Neural progenitor cell (in vitro differentiated cells): ENCODE data around the gene HABP2. TPM values are rescaled to one million over a fixed set of nuclear protein-coding genes. Genes with fewer than 3 reads are reported as not detected.

Experiments
- DNase-seq: peaks from one replicate; pipeline ENCODE4 v3.0.0-alpha.2; 2016; ENCODE audit warnings: low spot score
- H2AFZ ChIP-seq: fragments of 200-600 bp; sonication (generic); replicated peaks from 2 replicates; pipeline ENCODE4 v1.6.1; 2016; ENCODE audit warnings: antibody characterized with exemption
- H3F3A ChIP-seq: fragments of 200-600 bp; sonication (generic); 2 replicates; pipeline ENCODE4 v1.6.1; 2016; ENCODE audit warnings: antibody characterized with exemption, low read depth
- H3K27ac ChIP-seq: fragments of 200-600 bp; sonication (generic); 2 replicates; pipeline ENCODE4 v1.5.1; 2016; ENCODE audit warnings: mild to moderate bottlenecking
- H3K27me3 ChIP-seq: fragments of 200-600 bp; sonication (generic); 2 replicates; pipeline ENCODE4 v1.6.1; 2016; ENCODE audit warnings: mild to moderate bottlenecking, moderate library complexity
- H3K36me3 ChIP-seq: fragments of 200-600 bp; sonication (generic); 2 replicates; pipeline ENCODE4 v1.5.1; 2016
- H3K4me1 ChIP-seq: fragments of 200-600 bp; sonication (generic); 2 replicates; pipeline ENCODE4 v1.6.1; 2016; ENCODE audit warnings: mixed run types
- H3K4me2 ChIP-seq: fragments of 200-600 bp; sonication (generic); 2 replicates; pipeline ENCODE4 v1.6.1; 2016
- H3K4me3 ChIP-seq: fragments of 200-600 bp; sonication (generic); 2 replicates; pipeline ENCODE4 v1.5.1; 2016
- H3K79me2 ChIP-seq: fragments of 200-600 bp; sonication (generic); 2 replicates; pipeline ENCODE4 v1.6.1; 2016; ENCODE audit warnings: low read depth
- H3K9ac ChIP-seq: fragments of 200-600 bp; sonication (generic); 2 replicates; pipeline ENCODE4 v1.6.1; 2016
- H3K9me3 ChIP-seq: fragments of 200-600 bp; sonication (generic); 2 replicates; pipeline ENCODE4 v1.5.1; 2016; ENCODE audit warnings: low read depth
- H4K20me1 ChIP-seq: fragments of 200-600 bp; sonication (generic); 2 replicates; pipeline ENCODE4 v1.6.1; 2016; ENCODE audit warnings: low read depth
- H3K27ac Mint-ChIP-seq: 3 replicates; pipeline ENCODE4 v1.8.0; 2021; ENCODE audit warnings: mixed read lengths
- H3K27me3 Mint-ChIP-seq: 2 replicates; pipeline ENCODE4 v1.8.0; 2022; ENCODE audit warnings: low read depth, mild to moderate bottlenecking, inconsistent platforms, moderate library complexity, mixed read lengths; ENCODE audit not compliant: insufficient read depth
- H3K36me3 Mint-ChIP-seq: 3 replicates; pipeline ENCODE4 v1.8.0; 2021; ENCODE audit warnings: mixed read lengths
- H3K4me1 Mint-ChIP-seq: 3 replicates; pipeline ENCODE4 v1.8.0; 2021; ENCODE audit warnings: mixed read lengths
- H3K4me3 Mint-ChIP-seq: 3 replicates; pipeline ENCODE4 v1.8.0; 2021; ENCODE audit warnings: mild to moderate bottlenecking, moderate library complexity, mixed read lengths
- H3K9me3 Mint-ChIP-seq: 3 replicates; pipeline ENCODE4 v1.8.0; 2020; ENCODE audit warnings: mixed read lengths
- EZH2 ChIP-seq: fragments of 200-600 bp; sonication (generic); IDR thresholded peaks from 2 replicates; pipeline ENCODE4 v1.6.1; 2017; ENCODE audit warnings: antibody characterized with exemption, mild to moderate bottlenecking, moderate library complexity
- EZH2phosphoT487 ChIP-seq: fragments of 200-600 bp; sonication (generic); IDR thresholded peaks from 2 replicates; pipeline ENCODE4 v1.6.1; 2017; ENCODE audit warnings: antibody characterized with exemption
- total RNA-seq: library from RNA; depleted of rRNA; stranded (reverse); fragments of >200 nt; gene quantifications from 2 replicates; pipeline ENCODE4 v1.2.3, GENCODE V29; 2015; ENCODE audit warnings: low replicate concordance
- TF ChIP-seq, protein P1 (sequence below): fragments of 200-600 bp; sonication (generic); IDR thresholded peaks from 2 replicates; pipeline ENCODE4 v1.5.1; 2017; ENCODE audit warnings: antibody characterized with exemption, mild to moderate bottlenecking

HABP2 gene
- total RNA-seq, 1 donor from 2014 or later, result not detected

DNA sequence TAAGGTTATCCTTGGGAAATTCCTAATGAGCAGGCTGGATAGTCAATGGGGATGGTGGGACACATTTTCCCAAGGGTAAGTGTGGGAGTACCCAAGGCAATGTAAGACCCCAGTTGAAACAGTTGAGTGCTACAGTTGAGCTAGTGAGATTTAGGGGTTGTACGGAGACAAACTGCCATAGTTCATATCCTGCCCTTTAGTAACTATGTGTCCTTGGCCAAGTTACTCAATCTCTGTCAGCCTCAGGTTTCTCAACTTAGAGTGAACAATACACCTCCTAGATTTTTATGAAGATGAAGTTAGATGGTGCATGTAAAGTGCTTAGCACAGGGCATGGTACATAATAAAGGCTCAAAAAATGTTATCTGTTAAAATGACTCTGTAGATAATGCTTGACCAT, 20.5 kb downstream of the HABP2 start:
- peaks cover 16% of the 10 kb centered on the region for H3K27me3 Mint-ChIP-seq
- no peaks in the 10 kb centered on the region for H3K9me3 ChIP-seq
- no peak overlapping the region for H3K4me3 Mint-ChIP-seq

DNA sequence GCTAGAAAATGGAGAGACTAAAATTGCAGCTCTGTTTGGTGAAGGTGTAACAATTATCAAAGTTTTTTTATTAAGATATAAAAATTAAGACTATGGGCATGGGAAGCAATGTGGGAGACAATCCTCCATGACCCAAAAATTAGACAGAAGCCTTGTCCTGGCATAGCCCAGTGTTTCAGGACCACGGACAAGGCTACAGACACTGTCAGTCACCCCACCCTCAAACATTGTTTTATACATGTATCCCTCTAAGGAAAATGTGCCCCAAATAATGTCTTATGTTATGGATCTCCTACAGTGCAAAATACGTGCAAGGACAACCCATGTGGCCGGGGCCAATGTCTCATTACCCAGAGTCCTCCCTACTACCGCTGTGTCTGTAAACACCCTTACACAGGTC, 24.0 kb downstream of the HABP2 start:
- no peak overlapping the region for H3K4me3 ChIP-seq
- no peak overlapping the region for H3K4me2 ChIP-seq
- H3K4me3 Mint-ChIP-seq, result no peak overlapping the region
- H3K36me3 Mint-ChIP-seq, result no peaks in the 10 kb centered on the region
- DNase-seq, result peak; percentile 67
- no peaks in the 10 kb centered on the region for H3K9me3 ChIP-seq
- H3K36me3 ChIP-seq, result no peaks in the 10 kb centered on the region
- H4K20me1 ChIP-seq, result no peaks in the 10 kb centered on the region
- H3K9me3 Mint-ChIP-seq, result no peaks in the 10 kb centered on the region
- no peaks in the 10 kb centered on the region for H3K4me1 ChIP-seq
- no peak overlapping the region for H3K27ac Mint-ChIP-seq
- H3K79me2 ChIP-seq, result no peaks in the 10 kb centered on the region
- TF ChIP-seq, protein P1, sequence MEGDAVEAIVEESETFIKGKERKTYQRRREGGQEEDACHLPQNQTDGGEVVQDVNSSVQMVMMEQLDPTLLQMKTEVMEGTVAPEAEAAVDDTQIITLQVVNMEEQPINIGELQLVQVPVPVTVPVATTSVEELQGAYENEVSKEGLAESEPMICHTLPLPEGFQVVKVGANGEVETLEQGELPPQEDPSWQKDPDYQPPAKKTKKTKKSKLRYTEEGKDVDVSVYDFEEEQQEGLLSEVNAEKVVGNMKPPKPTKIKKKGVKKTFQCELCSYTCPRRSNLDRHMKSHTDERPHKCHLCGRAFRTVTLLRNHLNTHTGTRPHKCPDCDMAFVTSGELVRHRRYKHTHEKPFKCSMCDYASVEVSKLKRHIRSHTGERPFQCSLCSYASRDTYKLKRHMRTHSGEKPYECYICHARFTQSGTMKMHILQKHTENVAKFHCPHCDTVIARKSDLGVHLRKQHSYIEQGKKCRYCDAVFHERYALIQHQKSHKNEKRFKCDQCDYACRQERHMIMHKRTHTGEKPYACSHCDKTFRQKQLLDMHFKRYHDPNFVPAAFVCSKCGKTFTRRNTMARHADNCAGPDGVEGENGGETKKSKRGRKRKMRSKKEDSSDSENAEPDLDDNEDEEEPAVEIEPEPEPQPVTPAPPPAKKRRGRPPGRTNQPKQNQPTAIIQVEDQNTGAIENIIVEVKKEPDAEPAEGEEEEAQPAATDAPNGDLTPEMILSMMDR, result no peak
- TF ChIP-seq EZH2phosphoT487 (no peak), EZH2 (no peak)
- no peaks in the 10 kb centered on the region for H3K4me1 Mint-ChIP-seq
- H3K27me3 ChIP-seq, result peaks cover 13% of the 10 kb centered on the region
- peaks cover 17% of the 10 kb centered on the region for H3K27me3 Mint-ChIP-seq
- H2AFZ ChIP-seq, result no peak overlapping the region
- no peaks in the 10 kb centered on the region for H3F3A ChIP-seq
- no peak overlapping the region for H3K27ac ChIP-seq
- H3K9ac ChIP-seq, result no peak overlapping the region

More for the DNA sequence above, 20.5 kb downstream of the HABP2 start:
- no peaks in the 10 kb centered on the region for H4K20me1 ChIP-seq
- no peak overlapping the region for H2AFZ ChIP-seq
- no peak for TF ChIP-seq EZH2phosphoT487
- TF ChIP-seq EZH2, result no peak
- TF ChIP-seq, protein P1, result no peak
- Mint-ChIP-seq H3K27ac (no peak overlapping the region), H3K36me3 (no peaks in the 10 kb centered on the region), H3K9me3 (no peaks in the 10 kb centered on the region), H3K4me1 (peaks cover 2% of the 10 kb centered on the region)
- no peaks in the 10 kb centered on the region for H3F3A ChIP-seq
- H3K4me3 ChIP-seq, result no peak overlapping the region
- no peaks in the 10 kb centered on the region for H3K36me3 ChIP-seq
- no peak overlapping the region for H3K4me2 ChIP-seq
- H3K79me2 ChIP-seq, result no peaks in the 10 kb centered on the region
- peaks cover 3% of the 10 kb centered on the region for H3K27me3 ChIP-seq
- no peak overlapping the region for H3K9ac ChIP-seq
- no peak for DNase-seq
- H3K27ac ChIP-seq, result no peak overlapping the region
- no peaks in the 10 kb centered on the region for H3K4me1 ChIP-seq

DNA sequence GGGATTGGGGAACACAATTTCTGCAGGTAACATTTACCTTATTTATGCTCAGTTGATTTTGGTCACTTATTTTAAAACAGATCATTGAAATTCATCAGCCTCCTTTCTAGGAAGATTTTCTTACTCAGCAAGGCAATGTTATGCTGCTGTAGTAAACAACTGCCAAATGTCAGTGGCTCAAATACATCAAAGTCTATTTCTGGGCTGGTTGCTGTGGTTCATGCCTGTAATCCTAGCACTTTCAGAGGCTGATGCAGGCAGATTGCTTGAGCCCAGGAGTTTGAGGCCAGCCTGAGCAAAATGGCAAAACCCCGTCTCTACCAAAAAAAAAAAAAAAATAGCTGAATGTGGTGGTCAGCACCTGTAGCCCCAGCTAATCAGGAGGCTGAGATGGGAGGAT, 25.9 kb downstream of the HABP2 start:
- H3K36me3 Mint-ChIP-seq, result no peaks in the 10 kb centered on the region
- no peak overlapping the region for H3K27ac ChIP-seq
- H3F3A ChIP-seq, result no peaks in the 10 kb centered on the region
- no peaks in the 10 kb centered on the region for H3K36me3 ChIP-seq
- no peaks in the 10 kb centered on the region for H3K79me2 ChIP-seq
- no peak overlapping the region for H3K4me2 ChIP-seq
- H4K20me1 ChIP-seq, result no peaks in the 10 kb centered on the region
- no peak for DNase-seq
- no peak overlapping the region for H3K4me3 Mint-ChIP-seq
- peaks cover 22% of the 10 kb centered on the region for H3K27me3 ChIP-seq
- H3K9ac ChIP-seq, result no peak overlapping the region
- no peaks in the 10 kb centered on the region for H3K4me1 Mint-ChIP-seq
- H3K4me1 ChIP-seq, result no peaks in the 10 kb centered on the region
- no peak overlapping the region for H3K27ac Mint-ChIP-seq
- no peak overlapping the region for H2AFZ ChIP-seq
- no peaks in the 10 kb centered on the region for H3K9me3 ChIP-seq
- H3K27me3 Mint-ChIP-seq, result peaks cover 14% of the 10 kb centered on the region
- no peaks in the 10 kb centered on the region for H3K9me3 Mint-ChIP-seq
- TF ChIP-seq EZH2phosphoT487 (no peak), EZH2 (no peak)
- TF ChIP-seq, protein P1, result no peak
- no peak overlapping the region for H3K4me3 ChIP-seq
